A204.1 (cell line): ENCODE data around the gene STT3A.

Experiments used
- FAIRE-seq: peaks from 2 replicates; lab custom pipeline; 2012; peaks lifted over from hg19 to GRCh38; lab: Jason Lieb, UNC

The STT3A gene

GRCh38 chr11:125588505-125588904, 4.1 kb upstream of the STT3A start:
- no peak for FAIRE-seq

DNA sequence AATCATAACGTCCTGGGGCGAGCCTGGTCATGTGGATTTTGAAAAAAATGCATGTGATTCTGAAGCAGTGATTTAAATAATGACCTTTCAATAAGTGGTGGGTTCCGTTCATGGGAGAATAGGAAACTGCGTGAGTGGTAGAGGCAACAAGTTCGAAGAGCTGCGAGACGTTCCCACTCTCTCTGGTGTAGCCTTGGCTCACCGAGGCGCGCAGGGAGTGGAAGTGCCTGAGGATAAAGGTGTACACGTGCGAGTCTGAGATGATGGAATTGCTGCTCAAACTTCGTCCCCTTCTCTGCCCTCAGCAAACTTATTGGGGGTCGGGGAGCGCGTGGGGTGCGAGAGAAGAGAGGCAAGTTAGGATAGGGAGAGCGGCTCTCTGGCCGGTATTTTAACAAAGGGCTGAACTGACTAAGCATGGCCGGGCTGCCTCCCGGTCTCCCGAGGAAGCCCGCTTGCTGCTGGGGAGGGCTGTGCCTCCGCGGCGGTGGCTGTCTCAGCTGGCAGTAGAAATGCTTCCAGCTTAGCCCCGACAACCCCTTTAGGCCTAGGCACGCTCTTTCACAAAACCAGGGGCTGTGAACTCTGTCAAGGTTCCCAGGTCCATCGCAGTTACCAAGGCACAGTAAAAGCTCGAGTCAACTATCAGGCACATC, 875 bp upstream of the STT3A start:
- FAIRE-seq, result no peak

DNA sequence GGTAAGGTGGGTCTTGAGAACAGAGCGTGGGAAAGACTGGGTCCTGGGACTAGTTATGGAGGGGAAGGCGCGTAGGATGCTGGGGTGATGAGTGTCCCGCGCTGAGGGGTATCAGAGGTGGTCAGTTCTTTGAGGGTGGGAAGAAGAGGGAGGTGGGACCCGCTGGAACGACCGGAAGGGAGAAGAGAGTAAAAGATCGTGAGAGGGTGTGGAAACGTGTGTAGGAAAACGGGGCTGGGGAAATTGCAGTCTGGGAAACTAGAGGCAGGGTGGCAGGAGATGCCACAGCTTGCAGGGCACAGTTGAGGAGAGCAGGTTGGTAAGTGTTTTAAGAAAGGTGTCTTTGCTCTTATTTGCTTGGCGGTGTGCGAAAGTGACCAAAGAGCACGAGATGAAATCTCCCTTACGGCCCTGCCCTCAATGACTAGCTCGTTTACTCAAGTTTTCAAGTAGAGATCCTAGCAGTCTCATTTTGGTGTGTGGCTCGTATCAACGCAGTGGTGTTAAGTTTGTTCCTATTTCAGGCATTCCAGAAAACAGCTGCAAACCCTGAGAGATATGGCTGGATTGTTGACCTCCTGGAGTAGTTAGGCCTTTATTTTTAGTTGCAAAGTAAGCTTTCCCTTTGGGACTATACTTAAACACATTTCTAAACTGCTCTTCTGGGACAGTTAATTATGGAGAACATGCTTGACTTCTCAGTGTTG, 615 bp downstream of the STT3A start:
- FAIRE-seq, result no peak

GRCh38 chr11:125594958-125595357, 2.3 kb downstream of the STT3A start:
- FAIRE-seq, result no peak

DNA sequence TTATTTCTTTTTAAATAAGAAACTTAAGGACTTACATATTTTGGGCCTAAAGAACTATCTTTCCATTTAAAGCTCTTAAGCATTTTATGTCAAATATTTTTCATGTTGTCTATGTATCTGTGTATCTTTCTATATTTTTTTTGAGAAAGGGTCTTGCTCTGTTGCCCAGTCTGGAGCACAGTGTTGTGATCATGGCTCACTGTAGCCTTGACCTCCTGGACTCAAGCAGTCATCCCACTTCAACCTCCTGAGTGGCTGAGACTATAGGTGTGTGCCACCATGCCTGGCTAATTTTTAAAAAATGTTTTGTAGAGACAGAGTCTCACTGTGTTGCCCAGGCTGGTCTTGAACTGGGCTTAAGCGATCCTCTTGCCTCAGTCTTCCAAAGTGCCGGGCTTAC, 8.0 kb downstream of the STT3A start:
- no peak for FAIRE-seq

DNA sequence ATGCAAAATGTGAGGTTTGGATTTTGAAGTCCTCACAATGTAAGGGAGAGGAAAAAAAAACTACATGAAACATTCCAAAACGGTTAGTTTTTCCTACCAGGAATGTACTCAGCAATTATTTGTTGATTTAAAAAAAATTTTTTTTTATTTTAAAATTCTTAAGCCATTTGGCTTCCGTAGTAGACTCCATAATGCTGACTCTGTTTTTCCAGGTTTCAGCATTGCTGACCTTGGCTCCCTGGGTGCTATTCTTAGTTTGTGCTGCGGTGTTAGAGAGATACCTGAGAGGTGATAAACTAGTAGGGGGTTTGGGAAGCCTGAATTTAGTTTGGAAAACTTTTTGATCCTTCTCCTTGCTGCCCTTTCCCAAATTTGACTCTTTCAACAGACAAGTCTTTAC, 10.6 kb downstream of the STT3A start:
- FAIRE-seq, result no peak

GRCh38 chr11:125605417-125605816, 12.8 kb downstream of the STT3A start:
- FAIRE-seq, result no peak

DNA sequence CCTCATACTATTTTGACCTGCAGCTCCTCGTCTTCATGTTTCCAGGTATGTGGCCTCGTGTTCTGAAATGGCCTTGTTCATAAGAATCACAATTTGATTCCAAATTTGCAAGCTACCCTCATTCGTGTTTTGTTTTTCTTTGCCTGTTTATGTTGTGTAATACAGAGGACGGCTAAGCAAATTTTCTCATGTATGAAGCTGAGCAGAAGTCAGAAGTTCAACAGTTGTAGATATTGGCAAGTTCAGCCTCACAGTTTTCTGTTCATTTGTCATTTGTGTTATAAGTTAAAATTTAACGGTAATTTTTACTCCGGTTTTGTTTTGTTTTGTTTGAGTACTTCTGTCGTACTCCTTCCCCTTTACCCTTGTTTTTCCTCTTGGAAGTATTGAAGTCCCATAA, 16.9 kb downstream of the STT3A start:
- FAIRE-seq, result no peak

GRCh38 chr11:125618383-125618782, 25.7 kb downstream of the STT3A start:
- no peak for FAIRE-seq

DNA sequence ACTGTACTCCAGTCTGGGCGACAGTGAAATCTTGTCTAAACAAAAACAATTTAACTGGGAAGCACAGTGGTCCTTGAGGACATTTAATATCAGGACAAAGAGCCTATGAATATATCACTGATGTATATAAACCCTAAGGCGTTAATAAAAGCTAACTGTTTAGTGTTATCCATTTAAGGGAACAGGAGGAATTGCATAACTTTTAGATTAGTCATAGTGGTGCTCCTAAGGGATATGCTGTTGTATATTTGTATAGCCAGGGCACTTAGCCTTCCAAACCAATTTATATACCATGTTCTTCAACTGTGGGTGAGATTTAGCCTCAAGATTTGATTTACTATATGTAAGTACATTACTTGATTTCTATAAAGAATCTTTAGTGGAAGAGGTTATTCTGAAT, 29.3 kb downstream of the STT3A start:
- FAIRE-seq, result no peak

DNA sequence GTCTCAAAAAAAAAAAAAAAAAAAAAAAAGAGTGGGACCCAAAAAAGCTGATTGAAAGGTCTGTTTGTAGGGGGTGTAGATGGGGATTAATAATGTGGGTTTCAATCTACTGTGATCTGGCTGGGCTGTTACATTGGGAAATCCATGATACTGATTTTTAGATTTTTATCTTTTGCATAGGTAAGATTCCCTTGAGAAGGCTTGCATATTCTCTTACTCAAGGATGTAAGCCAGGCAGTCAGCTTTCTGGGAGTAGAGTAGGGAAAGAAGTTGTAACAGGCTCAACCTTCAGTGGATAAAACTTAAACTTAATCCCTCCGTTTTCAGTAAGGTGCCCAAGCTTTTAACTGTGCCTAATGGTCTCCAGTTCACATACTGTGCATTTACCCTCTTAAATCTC, 30.4 kb downstream of the STT3A start:
- no peak for FAIRE-seq

GRCh38 chr11:125624756-125625213, 32.1 kb downstream of the STT3A start, which contains the start of gene CHEK1:
Gene CHEK1, plus strand, starts transcription at chr11:125625163. Its CDS starts 1,606 bp downstream, at chr11:125626769.
- FAIRE-seq, result no peak

- FAIRE-seq, result no peak
Measured at GRCh38 chr11:125625225-125625629, 32.6 kb downstream of the STT3A start.

GRCh38 chr11:125625630-125626287, 33.1 kb downstream of the STT3A start:
- peak; percentile 88 for FAIRE-seq

GRCh38 chr11:125626288-125626950, 33.8 kb downstream of the STT3A start:
- FAIRE-seq, result no peak

GRCh38 chr11:125627236-125627910, 34.7 kb downstream of the STT3A start:
- FAIRE-seq, result no peak

DNA sequence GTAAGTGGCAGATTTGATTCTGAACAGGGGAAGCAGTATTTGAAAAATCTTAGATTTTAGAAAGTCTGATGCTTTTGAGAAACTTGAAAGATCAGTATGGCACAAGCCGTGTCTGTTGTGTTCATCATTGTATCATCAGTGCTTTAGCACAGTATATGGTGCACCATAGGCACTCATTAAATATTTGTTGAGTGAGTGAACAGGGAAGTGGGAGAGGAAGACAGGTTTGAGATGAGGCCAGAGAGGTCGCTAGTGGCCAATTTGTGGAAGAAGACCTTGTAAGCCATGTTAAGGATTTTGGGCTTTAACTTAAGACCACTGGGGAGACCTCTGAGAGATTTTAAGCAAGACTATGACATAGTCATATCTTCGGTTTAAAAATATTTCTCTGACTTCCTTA, 45.2 kb downstream of the STT3A start:
- FAIRE-seq, result no peak

DNA sequence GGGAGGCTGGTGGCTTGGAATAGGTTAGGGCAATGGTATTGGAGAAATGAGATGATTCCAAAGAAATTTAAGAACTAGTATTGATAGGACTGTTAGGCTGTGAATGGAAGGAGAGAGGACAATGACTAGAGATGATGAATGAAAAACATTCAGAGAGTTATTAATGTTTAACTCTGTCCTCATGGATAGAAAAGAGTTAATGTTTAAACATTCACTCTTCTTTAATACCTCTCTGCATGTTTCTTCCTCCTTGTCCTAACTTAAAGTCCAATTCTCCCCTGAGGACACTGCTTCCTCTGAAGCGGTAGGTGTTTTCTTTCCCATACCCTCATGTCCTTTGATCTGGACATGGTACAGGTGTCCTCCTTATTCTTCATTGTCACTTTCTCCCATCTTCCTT, 45.7 kb downstream of the STT3A start:
- FAIRE-seq, result no peak

DNA sequence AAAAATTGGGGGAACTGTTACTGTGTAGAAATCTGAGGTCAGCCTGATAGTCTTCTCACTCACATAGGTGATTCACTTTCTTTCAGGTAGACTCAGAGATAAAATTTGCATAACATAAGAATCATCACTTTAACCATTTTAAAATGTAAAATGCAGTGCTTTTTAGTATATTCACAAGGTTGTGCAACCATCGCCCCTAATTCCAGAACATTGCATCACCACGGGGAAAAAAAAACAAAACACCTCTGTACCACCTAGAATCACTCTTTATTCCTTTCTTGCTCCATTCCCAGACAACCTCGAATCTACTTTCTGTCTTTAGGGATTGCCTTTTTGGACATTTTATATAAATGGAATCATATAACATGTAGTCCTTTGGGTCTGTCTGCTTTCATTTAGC, 53.2 kb downstream of the STT3A start:
- no peak for FAIRE-seq

DNA sequence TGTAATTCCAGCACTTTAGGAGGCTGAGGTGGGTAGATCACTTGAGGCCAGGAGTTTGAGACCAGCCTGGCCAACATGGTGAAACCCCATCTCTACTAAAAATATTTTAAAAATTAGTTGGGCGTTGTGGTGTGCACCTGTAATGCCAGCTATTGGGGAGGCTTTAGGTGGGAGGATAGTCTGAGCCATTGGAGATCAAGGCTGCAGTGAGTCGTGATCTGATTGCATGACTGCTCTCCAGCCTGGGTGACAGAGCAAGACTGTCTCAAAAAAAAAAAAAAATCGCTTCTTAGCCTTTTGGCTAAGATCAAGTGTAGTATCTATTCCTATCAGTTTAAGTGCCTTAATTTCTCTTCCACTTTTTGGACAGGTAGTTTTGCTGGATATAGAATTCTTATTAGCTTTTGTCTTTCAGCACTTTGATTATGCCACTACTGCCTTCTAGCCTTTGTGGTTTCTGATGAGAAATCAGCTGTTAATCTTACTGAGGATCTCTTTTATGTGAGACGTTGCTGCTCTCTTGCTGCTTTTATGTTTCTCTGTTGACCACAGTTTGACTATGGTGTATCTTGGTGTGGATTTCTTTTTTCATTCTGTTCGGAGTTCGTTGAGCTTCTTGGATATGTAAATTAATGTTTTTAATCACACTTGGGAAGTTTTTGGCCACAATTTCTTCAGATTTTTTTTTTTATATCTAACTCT, 57.0 kb downstream of the STT3A start:
- FAIRE-seq, result no peak

GRCh38 chr11:125662689-125663088, 70.0 kb downstream of the STT3A start:
- no peak for FAIRE-seq

DNA sequence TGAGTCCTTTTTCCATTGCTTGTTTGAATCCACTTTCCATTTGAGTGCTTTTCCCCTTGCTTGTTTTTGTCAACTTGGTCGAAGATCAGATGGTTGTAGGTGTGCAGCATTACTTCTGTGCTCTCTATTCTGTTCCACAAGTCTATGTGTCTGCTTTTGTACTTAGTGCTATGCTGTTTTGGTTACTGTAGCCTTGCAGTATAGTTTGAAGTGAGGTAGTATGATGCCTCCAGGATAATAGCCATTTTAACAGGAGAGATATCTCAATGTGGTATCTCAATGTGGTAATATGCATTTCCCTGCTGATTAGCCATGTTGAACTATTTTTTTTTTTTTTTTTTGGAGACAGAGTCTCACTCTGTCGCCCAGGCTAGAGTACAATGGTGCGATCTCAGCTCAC, 71.3 kb downstream of the STT3A start:
- no peak for FAIRE-seq
